B cell (primary cell): ENCODE data around the gene ACE.

ENCODE experiments used
- CTCF ChIP-seq: fragments of 200-600 bp; IDR thresholded peaks from one replicate; pipeline ENCODE4 v1.8.0; 2022; ENCODE audit warnings: antibody characterized with exemption, mild to moderate bottlenecking
- EZH2 ChIP-seq: IDR thresholded peaks from 2 replicates; pipeline ENCODE4 v1.6.1; 2012; ENCODE audit warnings: borderline replicate concordance, low read depth, mild to moderate bottlenecking, moderate library complexity, low read length; ENCODE audit not compliant: insufficient read depth, poor library complexity, severe bottlenecking

GRCh38 chr17:63514974-63515373 lies 38.1 kb downstream of the ACE start:
- TF ChIP-seq EZH2 (no peak), CTCF (no peak)
